HG03045 (cell line): Measurements from ENCODE around the gene MVP.
"Not testable (repeated sequence)": the region's sequence is repeated elsewhere in the genome, so short reads cannot be mapped to it uniquely, and the experiment has no call there.

Experiments
- ATAC-seq: cut with Tn5 transposase; IDR thresholded peaks from one replicate; pipeline ENCODE4 v1.9.1; 2021; ENCODE audit warnings: mild to moderate bottlenecking, moderate library complexity; ENCODE audit not compliant: unreplicated experiment

The MVP gene

DNA sequence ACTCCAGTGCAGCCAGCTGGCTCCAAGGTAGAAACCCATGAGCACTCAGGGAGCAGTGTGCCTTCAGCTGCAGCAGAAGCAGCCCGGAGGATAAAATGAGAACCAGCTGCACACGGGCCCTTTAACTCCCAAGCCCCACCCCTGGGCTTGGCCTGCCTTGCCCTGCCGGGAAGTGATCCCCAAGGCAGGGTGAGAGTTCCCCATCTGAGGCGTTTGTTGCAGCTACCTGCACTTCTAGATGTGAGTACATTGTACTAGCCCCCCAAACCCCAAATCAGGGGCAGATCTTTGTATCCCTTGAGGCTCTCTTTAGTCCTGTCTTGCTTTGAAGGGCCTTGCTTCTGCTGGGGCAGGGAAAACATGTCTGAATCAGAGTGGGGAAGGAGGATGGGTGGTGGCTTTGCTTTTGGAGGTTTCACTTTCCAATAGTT, at the start of gene MVP:
Gene MVP (plus strand): TSS at position 192 of the 431 bp plus-strand sequence. CDS start 10,088 bp downstream, outside the sequence.
- no peak for ATAC-seq

DNA sequence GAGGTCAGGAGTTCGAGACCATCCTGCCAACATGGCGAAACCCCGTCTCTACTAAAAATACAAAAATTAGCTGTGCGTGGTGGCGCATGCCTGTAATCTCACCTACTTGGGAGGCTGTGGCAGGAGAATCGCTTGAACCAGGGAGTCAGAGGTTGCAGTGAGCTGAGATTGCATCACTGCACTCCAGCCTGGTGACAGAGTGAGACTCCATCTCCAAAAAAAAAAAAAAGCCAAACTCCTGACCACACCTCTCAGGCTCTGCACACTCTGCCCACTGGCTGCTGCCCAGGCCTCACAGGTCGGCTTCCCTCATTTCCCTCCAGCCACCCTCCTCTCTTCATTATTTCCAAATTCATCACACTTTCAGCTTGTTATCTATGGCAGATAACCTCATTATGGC, 47.9 kb upstream of the MVP start:
- not testable (repeated sequence) for ATAC-seq

DNA sequence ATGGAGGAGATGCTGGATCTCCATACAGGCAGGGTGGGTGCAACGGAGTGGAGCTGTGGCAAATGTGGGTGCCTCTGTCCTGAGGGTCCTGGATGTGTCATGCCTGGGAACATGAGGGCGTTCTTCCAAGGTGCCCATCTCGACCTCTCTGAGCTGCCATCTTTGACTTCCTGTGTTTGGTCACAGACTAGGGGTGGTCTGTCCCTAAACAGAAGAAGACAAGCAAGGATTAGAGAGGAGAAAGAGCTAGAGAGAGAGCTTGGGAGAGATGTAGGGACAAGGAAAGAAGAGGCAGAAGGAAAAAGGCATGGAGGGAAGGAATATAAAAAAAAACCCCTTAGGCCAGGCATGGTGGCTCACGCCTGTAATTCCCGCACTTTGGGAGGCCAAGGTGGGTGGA, 45.5 kb upstream of the MVP start:
- no peak for ATAC-seq

DNA sequence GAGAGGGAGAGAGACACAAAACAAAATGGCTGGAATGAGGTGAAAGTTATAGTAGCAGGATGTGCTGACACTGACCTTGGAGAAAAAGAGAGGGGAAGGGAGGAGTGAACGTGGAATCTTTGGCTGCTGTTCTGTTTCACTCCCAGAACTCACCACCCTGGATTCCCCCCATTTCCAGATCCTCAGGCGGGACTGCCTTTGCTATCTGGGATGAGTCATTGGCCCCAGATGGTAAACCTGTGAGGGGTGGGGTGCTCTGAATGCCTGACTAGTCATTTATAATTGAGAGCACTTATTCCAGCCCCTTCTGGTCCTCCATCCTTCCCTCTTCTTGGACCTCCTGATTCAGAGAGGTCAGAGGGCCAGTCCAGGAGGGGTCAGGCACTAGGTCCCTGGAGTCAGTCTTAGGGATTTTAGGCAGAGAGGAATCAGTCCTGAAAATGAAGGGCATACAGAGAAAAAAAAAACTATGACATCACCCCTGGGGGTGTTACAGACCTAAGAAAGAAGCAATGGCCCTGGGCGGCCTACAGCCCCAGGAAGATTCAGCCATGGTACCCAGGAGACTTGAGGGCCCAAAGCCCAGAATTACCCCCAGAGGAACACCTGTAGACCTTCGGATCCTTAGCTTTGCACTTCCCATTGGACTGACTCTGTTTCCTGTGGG, 44.4 kb upstream of the MVP start:
- ATAC-seq: no peak

DNA sequence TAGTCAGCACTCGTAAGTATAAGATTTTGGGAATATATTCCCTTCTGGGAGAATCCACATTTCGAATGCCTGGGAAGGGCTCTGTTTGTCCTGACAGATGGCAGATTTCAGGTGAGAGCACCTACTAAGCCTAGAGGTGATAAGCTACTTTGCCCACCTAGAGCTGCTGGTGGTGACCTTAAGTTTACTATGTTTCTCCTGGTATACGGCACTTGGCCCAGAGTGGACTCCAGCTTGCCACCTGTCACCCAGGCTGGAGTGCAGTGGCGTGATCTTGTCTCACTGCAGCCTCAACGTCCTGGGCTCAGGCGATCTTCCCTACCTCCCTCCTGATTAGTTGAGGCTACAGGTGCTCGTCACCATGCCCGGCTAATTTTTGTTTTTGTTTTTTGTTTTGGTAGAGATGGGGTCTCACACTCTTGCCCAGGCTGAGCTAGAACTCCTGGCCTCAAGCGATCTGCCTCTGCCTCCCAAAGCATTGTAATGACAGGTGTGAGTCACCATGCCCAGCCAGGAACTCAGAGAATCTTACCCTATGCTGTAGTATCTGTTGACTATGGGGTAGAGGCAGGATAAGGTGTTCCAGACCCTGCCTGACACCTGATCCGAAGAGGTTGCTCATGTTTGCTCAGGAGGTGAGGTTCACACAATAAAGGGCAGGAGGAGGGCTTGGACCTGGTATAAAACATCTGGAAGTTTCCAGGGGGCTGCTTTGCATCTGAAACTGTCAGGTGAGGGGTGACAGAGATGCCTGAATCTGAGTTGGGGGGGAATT, 42.5 kb upstream of the MVP start, which contains the start of gene ZG16:
Gene ZG16 (plus strand): TSS at position 681 of the 775 bp plus-strand sequence. CDS start 1,011 bp downstream, outside the sequence.
- no peak for ATAC-seq

DNA sequence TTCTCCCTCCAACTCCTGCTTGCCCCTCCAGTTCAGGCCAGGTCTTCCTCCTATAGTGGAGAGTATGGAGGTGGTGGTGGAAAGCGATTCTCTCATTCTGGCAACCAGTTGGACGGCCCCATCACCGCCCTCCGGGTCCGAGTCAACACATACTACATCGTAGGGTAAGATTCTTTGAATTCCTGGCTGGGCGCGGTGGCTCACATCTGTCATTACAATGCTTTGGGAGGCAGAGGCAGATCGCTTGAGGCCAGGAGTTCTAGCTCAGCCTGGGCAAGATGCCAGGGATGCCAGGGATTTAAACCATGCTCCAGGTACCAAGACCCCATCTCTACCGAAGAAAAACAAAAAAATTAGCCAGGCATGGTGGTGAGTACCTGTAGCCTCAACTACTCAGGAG, 40.8 kb upstream of the MVP start:
- ATAC-seq: no peak

DNA sequence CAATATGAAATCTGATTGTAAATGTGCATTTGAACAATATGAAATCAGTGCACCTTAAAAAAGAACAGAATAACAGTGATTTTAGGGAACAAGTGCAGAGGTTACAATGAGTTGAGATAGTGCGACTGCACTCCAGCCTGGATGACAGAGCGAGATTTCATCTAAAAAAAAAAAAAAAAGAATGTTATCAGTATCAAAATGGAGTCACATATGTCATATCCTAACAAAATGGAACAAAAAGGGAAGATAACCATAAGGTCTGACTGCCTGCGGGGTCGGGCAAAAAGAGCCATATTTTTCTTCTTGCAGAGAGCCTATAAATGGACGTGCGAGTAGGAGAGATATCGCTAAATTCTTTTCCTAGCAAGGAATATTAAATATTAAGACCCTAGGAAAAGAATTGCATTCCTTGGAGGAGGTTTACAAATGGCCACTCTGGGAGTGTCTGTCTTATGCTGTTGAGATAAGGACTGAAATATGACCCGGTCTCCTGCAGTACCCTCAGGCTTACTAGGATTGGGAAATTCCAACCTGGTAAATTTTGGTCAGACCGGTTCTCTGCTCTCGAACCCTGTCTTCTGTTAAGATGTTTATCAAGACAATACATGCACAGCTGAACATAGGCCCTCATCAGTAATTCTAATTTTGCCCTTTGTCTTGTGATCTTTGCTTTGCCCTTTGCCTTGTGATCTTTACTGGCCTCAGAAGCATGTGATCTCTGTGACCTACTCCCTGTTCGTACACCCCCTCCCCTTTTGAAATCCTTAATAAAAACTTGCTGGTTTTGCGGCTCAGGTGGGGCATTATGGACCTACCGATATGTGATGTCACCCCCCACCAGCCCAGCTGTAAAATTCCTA, 36.9 kb upstream of the MVP start:
- not testable (repeated sequence) for ATAC-seq

DNA sequence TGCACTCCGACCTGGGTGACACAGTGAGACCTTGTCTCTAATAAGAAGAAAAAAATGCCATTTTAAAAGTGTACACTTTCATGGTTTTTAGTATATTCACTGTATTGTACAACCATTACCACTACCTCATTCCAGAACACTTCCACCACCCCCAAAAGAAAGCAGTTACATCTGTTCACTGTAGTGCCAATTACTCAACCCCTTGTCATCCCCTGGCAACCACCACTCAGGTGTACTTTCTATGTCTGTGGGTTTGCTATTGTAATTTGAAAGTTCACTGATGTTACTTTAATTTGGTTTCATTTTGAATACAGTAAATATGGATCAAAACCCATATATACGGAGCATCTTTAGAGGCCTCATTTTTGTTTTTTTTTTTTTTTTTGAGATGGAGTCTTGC, 36.1 kb upstream of the MVP start:
- ATAC-seq: no peak

DNA sequence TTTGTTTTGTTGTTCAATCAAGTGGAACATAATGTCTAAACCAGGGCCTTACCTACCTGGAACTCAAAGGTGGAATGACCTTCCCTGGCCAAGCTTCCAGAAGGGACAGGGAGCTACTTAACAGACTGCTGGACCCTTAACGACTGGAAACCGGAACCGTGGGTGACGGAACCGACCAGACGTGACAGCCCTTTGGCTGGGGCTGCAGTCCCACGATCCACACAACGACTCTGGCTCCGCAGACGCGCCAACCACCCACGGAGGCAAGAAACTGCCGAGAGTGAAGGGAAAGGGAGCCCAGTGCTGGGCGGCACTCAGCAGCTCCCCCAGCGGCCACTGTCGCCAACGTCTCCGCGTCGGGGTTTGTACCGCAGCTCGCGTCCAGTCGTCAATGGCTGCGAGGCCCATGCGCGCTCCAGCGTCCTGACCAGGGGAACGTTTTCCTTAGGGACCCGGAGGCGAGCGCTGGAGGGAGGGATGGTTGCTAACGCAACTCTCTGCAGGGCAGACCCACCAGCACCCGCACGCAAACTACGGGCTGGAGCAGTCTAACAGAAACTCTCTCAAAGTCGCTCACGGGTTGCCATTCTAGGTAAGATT, 35.3 kb upstream of the MVP start:
- no peak for ATAC-seq

DNA sequence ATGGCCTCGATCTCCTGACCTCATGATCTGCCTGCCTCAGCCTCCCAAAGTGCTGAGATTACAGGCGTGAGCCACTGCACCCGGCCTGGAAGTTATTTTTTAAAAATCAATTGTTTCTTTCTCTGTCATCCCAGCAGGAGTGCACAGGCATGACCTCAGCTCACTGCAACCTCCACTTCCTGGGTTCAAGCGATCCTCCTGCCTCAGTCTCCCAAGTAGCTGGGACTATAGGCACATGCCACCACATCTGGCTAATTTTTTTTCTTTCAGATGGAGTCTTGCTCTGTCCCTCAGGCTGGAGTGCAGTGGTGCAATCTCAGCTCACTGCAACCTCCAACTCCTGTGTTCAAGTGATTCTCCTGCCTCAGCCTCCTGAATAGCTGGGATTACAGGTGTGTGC, 33.1 kb upstream of the MVP start:
- ATAC-seq: not testable (repeated sequence)

DNA sequence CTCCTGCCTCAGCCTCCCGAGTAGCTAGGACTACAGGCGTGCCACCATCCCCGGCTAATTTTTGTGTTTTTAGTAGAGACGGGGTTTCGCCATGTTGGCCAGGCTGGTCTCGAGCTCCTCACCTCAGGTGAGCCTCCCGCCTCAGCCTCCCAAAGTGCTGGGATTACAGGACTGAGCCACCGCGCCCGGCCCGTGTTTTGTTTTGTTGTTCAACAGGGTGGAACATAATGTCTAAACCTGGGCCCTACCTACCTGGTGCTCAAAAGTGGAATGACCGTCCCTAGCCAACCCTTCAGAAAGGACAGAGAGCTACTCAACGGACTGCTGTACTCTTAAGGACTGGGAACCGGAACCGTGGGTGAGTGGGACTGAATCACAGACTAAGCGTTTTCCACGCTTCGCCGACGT, 30.5 kb upstream of the MVP start:
- no peak for ATAC-seq

DNA sequence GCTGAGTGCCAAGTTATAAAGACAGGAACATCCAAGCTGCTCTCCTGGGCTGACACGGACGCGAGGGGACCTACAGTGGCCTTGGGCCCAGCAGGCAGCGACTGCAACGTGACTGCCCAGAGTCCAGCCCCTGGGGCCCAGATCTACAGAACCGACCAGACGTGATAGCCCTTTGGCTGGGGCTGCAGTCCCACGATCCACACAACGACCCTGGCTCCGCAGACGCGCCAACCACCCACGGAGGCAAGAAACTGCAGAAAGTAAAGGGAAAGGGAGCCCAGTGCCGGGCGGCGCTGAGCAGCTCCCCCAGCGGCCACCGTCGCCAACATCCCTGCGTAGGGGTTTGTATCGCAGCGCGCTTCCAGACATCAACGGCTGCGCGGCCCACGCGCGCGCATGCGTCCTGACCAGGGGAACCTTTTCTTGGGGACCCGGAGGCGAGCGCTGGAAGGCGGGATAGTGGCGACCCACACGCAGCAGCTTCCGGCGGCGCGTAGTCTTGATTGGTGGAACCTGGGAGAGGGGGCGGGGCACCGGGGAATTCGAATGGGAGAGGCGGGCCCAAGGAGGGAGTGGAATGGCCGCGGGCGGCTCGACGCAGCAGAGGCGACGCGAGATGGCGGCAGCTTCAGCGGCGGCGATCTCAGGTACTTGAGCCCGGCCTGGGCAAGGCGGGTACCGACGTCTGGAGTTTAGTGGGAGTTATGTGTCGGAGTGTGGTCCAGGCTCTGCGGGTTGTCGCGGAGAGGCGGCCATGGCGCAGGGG, 29.9 kb upstream of the MVP start, which contains the start of gene KIF22:
Gene KIF22 (plus strand): TSS at position 569 of the 766 bp plus-strand sequence. CDS start 9 bp downstream, at position 578.
- ATAC-seq: peak; percentile 90

DNA sequence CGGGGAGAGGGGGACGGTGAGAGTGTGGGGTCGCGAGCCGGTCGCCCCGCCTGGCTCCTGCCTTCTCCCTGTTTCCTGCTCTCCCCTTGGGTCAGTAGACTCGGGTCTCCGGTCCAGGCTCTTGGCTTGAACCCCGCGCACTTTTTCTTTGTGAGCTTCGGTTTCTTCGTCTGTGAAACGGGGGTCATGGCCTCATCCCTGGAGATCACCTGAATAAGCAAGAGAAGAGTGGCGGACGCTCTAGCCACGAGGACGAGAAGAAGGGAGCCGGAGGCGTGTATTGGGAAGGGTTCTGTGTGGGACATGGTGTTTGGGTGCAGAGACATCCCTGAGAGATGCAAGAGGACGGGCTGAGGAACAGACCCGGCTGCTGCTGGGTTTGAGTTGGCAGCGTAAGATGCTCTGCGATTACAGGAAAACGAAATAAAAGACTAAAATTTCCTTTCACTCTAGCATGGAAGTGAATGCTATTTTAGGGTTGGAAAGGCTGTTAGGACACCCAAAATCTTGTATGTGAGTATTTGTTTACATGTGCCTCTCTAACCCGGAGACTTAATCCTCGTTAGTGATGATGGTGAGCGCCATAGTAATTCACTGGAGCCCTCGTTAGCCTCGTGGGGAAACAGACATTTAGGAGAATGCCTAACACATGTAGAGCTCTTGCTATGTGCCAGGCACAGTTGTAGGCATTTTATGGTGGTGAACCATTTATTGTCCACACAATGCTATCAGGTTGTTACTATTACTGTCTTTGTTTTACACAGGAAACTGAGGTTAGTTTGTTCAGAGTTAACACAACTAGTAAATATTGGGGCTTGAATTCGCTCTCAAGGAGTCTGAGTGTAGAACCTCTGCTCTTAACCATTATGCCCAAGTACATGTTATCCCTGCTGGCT, 29.1 kb upstream of the MVP start:
- ATAC-seq: no peak

DNA sequence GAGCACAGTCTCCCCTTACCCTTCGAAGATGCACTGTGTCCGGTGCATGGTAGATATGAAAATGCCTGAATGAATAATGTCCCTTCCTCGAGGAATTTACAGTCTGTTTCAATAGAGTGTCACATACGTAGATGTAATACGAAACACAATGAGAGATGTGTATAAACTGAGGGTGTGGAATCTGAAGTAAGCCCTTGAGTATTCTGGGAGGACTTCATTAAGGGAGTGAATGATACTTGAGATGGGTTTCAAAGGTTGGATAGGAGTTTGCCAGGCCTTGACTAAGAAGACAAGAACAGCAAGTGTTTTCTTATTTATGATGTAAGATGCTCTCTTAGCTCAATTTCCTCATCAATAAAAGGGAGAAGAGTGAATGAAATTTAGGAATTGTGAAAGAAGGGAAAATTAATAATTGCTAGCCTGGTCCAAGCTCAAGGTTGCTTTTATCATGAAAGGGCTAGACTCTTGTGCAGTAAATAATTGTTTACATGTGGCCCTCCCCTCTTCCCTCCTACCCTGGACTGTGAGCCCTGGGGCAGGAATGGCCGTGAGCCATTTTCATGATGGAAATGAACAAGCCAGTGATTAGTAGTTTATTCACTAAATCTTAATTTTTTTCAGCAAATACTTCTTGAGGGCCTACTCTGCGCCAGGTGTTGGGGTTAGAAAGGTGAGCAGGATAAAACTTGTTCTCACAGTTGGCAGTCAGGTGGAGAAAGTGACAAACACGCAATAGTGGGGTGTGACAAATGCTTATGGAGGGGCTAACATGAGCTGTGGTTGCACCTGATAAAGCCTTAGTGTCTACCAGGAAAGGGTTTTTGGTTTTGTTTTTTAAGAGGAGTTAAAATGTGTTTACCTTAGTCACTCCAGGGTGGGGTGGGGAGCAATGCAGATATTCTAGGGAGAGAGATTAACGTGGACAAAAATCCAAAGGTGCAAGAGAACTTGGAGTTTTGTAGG, 28.1 kb upstream of the MVP start:
- no peak for ATAC-seq

DNA sequence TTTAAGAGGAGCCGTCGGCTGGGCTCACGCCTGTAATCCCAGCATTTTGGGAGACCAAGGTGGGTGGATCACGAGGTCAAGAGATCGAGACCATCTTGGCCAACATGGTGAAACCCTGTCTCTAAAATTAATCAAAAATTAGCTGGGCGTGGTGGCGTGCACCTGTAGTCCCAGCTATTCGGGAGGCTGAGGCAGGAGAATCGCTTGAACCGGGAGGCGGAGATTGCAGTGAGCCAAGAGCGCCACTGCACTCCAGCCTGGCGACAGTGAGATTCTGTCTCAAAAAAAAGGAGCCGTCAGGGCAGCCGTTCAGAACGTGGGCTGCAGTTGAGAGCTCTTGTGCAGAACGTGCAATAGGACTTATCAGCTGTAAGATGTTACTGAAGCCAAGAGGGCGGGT, 27.1 kb upstream of the MVP start:
- not testable (repeated sequence) for ATAC-seq

DNA sequence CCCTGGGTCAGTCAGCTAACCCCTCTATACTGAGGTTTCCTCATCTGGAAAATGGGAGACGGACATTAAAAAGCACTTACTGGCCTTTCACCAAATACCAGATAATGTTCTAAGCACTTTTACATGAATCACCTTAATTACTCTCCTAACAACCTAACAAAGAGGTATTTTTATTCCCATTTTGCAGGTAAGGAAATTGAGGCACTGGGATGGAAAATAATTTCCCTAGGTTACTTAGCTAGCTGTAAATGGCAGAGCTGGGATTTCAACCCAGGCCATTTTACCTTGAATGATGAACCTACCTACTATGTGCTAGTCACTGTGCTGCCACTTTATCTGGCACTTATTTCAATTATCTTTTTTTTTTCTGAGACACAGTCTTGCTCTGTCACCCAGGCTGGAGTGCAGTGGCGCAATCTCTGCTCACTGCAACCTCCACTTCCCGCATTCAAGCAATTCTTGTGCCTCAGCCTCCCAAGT, 26.0 kb upstream of the MVP start:
- no peak for ATAC-seq

DNA sequence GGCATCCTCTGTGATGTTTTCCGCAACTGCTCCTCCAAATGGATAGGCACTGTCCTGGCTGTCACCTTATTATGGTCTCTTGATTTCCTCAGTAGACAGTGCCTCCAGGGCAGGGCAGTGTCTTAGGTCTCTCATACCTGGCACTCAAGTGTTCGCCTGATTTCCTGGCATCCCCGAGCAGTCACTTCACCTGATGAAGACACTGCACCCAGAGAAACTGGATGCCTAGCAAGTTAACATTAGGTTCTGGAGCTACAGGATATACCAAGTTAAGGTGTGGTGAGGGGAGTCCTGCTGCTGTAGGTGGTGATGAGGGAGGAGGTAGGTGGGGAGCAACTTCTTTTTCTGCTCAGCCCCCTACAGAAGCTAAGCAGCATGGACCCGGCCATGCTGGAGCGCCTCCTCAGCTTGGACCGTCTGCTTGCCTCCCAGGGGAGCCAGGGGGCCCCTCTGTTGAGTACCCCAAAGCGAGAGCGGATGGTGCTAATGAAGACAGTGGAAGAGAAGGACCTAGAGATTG, 17.8 kb upstream of the MVP start:
- no peak for ATAC-seq
